Thyroid gland (tissue), 4 donors: ENCODE data around the gene P2RY11. TPM values are rescaled to one million over a fixed set of nuclear protein-coding genes. Genes with fewer than 3 reads are reported as not detected.

ENCODE experiments used
- DNase-seq, 2 donors: peaks; one replicate each; pipeline ENCODE4 v3.0.0-alpha.2; 2019
- H3K27ac ChIP-seq, 3 donors: fragments of 200-600 bp; sonication (generic); 1 replicate in 2 of 3; 2 replicates in 1 of 3; pipeline ENCODE4 v1.5.1; 2016 to 2019; ENCODE audit warnings: mild to moderate bottlenecking in 1 of 3, moderate library complexity in 1 of 3
- H3K27me3 ChIP-seq: fragments of 200-600 bp; sonication (generic); one replicate; pipeline ENCODE4 v1.5.1; 2019
- H3K36me3 ChIP-seq, 2 donors: fragments of 200-600 bp; sonication (generic); one replicate each; pipeline ENCODE4 v1.5.1; 2016 to 2019
- H3K4me1 ChIP-seq, 2 donors: fragments of 200-600 bp; sonication (generic); one replicate each; pipeline ENCODE4 v1.5.1; 2017 to 2019
- H3K4me3 ChIP-seq, 3 donors: fragments of 200-600 bp; sonication (generic); replicated peaks in 1 of 3; 1 replicate in 2 of 3; 2 replicates in 1 of 3; pipeline ENCODE4 v1.5.1; 2016; ENCODE audit warnings: mild to moderate bottlenecking in 1 of 3
- H3K9me3 ChIP-seq: fragments of 200-600 bp; sonication (generic); one replicate; pipeline ENCODE4 v1.5.1; 2017
- CTCF ChIP-seq, 6 experiments: fragments of 200-600 bp in 3 of 6; fragments of 450-650 bp in 3 of 6; sonication (generic) in 3 of 6; IDR thresholded peaks; one replicate each; pipeline ENCODE4 v1.5.1; 2016 to 2019; ENCODE audit warnings: antibody characterized with exemption in 6 of 6, mild to moderate bottlenecking in 2 of 6, inconsistent platforms in 1 of 6, moderate library complexity in 1 of 6
- POLR2A ChIP-seq, 2 donors: fragments of 450-650 bp; IDR thresholded peaks; one replicate each; pipeline ENCODE4 v1.6.1; 2017; ENCODE audit warnings: antibody characterized with exemption in 2 of 2, mild to moderate bottlenecking in 2 of 2, moderate library complexity in 1 of 2
- WGBS, 2 donors: methylation state at CpG; one replicate each; pipeline ENCODE4 v1.1.5; 2017; 5-methylcytosine and 5-hydroxymethylcytosine counted together
- intact Hi-C: fragments of 100-400 bp; cut with DNase I; formaldehyde crosslinking; loops from one replicate; pipeline ENCODE4 v1.15.1; 2023
- total RNA-seq, 4 donors: library from RNA; depleted of rRNA; stranded (reverse); fragments of >200 nt; gene quantifications; one replicate each; pipeline ENCODE4 v1.2.3, GENCODE V29; 2016

Gene P2RY11
- total RNA-seq, result 1 to 10 TPM; 6.1 to 9.3 (median 6.3) TPM

- Histone ChIP-seq H3K4me3 (no peak within 1 kb of the TSS), H3K27ac (no peak within 1 kb of the TSS), H3K9me3 (no peaks in the 10 kb centered on the region), H3K4me1 (peaks cover 7 to 9% of the 10 kb centered on the region in 2 donors), H3K27me3 (no peaks in the 10 kb centered on the region), H3K36me3 (peaks cover 57 to 58% of the 10 kb centered on the region in 2 donors)
- DNase-seq, result no peak
- intact Hi-C loops, result loop anchor here (10.0 kb wide), 1 partner anchor 143 kb away; the partner anchor contains the start of gene MRPL4
- 71 to 83% methylated on average over 7 to 8 of the region's 8 CpGs for WGBS, 2 donors
- no peak for TF ChIP-seq CTCF (IDR thresholded peaks at IDR 0.05)
- TF ChIP-seq POLR2A (IDR thresholded peaks at IDR 0.05), result no peak
These were observed at the start of gene P2RY11 for GRCh38 chr19:10111405-10111811. P2RY11 (plus strand) TSS chr19:10111693; CDS start chr19:10111722, 29 bp downstream.

GRCh38 chr19:10061717-10062310, 49.7 kb upstream of the P2RY11 start:
- 30 to 49% methylated on average over 8 to 9 of the region's 21 CpGs for whole genome bisulfite sequencing, 2 donors
- Histone ChIP-seq H3K9me3 (no peaks in the 10 kb centered on the region), H3K27ac (no peak overlapping the region), H3K4me1 (no peaks in the 10 kb centered on the region), H3K27me3 (no peaks in the 10 kb centered on the region), H3K36me3 (no peaks in the 10 kb centered on the region), H3K4me3 (no peak overlapping the region)
- intact Hi-C loops, result no loop called here
- TF ChIP-seq POLR2A (IDR thresholded peaks at IDR 0.05), result no peak
- TF ChIP-seq CTCF (IDR thresholded peaks at IDR 0.05), result no peak
- DNase-seq, result no peak

- no peak for DNase-seq
- Histone ChIP-seq H3K27ac (no peak overlapping the region), H3K4me1 (no peaks in the 10 kb centered on the region), H3K36me3 (no peaks in the 10 kb centered on the region), H3K27me3 (no peaks in the 10 kb centered on the region), H3K4me3 (no peak overlapping the region), H3K9me3 (no peaks in the 10 kb centered on the region)
- TF ChIP-seq CTCF (IDR thresholded peaks at IDR 0.05) (no peak), POLR2A (IDR thresholded peaks at IDR 0.05) (no peak)
- intact Hi-C loops, result no loop called here
- WGBS, 2 donors, result 65 to 68% methylated on average over 4 of the region's 4 CpGs
These were observed 43.3 kb upstream of the P2RY11 start for GRCh38 chr19:10068205-10068604.

GRCh38 chr19:10069046-10069445, 42.4 kb upstream of the P2RY11 start:
- Histone ChIP-seq H3K36me3 (no peaks in the 10 kb centered on the region), H3K27me3 (no peaks in the 10 kb centered on the region), H3K4me1 (no peaks in the 10 kb centered on the region), H3K27ac (no peak overlapping the region), H3K4me3 (no peak overlapping the region), H3K9me3 (no peaks in the 10 kb centered on the region)
- 66 to 70% methylated on average over 6 of the region's 6 CpGs for WGBS, 2 donors
- intact Hi-C loops, result no loop called here
- TF ChIP-seq POLR2A (IDR thresholded peaks at IDR 0.05) (no peak), CTCF (IDR thresholded peaks at IDR 0.05) (no peak)
- no peak for DNase-seq

- Histone ChIP-seq H3K27me3 (no peaks in the 10 kb centered on the region), H3K9me3 (no peaks in the 10 kb centered on the region), H3K4me3 (no peak overlapping the region), H3K27ac (no peak overlapping the region), H3K4me1 (no peaks in the 10 kb centered on the region), H3K36me3 (no peaks in the 10 kb centered on the region)
- 63 to 72% methylated on average over 15 to 16 of the region's 22 CpGs for WGBS, 2 donors
- intact Hi-C loops, result no loop called here
- TF ChIP-seq POLR2A (IDR thresholded peaks at IDR 0.05), result no peak
- TF ChIP-seq CTCF (IDR thresholded peaks at IDR 0.05), result no peak
- DNase-seq, result no peak
These were observed 40.6 kb upstream of the P2RY11 start for GRCh38 chr19:10070730-10071446.
